Upper lobe of right lung (tissue), 1 donor: ENCODE measurements around the gene DAGLB. TPM values are rescaled to one million over a fixed set of nuclear protein-coding genes. Genes with fewer than 3 reads are reported as not detected.

Source experiments
- ATAC-seq: fragments of 200-7000 bp; cut with Tn5 transposase; one replicate; pipeline ENCODE4 v1.9.1; 2020; ENCODE audit warnings: mild to moderate bottlenecking, moderate library complexity
- DNase-seq: peaks from one replicate; pipeline ENCODE4 v3.0.0-alpha.2; 2020
- H3K27ac ChIP-seq: fragments of 200-600 bp; one replicate; pipeline ENCODE4 v1.8.0; 2022
- H3K27me3 ChIP-seq: fragments of 200-600 bp; one replicate; pipeline ENCODE4 v1.8.0; 2022; ENCODE audit warnings: mild to moderate bottlenecking
- H3K36me3 ChIP-seq: fragments of 200-600 bp; one replicate; pipeline ENCODE4 v1.8.0; 2022
- H3K4me1 ChIP-seq: fragments of 200-600 bp; one replicate; pipeline ENCODE4 v1.8.0; 2022
- H3K4me3 ChIP-seq: fragments of 200-600 bp; one replicate; pipeline ENCODE4 v1.8.0; 2022; ENCODE audit warnings: mild to moderate bottlenecking
- H3K9me3 ChIP-seq: fragments of 200-600 bp; one replicate; pipeline ENCODE4 v1.8.0; 2022
- intact Hi-C: fragments of 100-400 bp; cut with DNase I; formaldehyde crosslinking; loops from one replicate; pipeline ENCODE4 v1.11.0; 2022
- total RNA-seq: library from RNA; stranded (reverse); fragmentation: NEBNext Ultra II Directional; extraction: Animal tissue kit (Norgen Biotek cat#: 25700); gene quantifications from one replicate; pipeline ENCODE4 v1.2.1, GENCODE V29; 2021
- TF ChIP-seq, protein P1 (sequence below): fragments of 200-600 bp; IDR thresholded peaks from one replicate; pipeline ENCODE4 v1.8.0; 2022; ENCODE audit warnings: antibody characterized with exemption
- donor health status: DM: no; HTN: yes; CAD: no; lungs with severe emphysema.

DAGLB gene
- total RNA-seq, 1 donor from 2014 or later, result 34.7 TPM

DNA sequence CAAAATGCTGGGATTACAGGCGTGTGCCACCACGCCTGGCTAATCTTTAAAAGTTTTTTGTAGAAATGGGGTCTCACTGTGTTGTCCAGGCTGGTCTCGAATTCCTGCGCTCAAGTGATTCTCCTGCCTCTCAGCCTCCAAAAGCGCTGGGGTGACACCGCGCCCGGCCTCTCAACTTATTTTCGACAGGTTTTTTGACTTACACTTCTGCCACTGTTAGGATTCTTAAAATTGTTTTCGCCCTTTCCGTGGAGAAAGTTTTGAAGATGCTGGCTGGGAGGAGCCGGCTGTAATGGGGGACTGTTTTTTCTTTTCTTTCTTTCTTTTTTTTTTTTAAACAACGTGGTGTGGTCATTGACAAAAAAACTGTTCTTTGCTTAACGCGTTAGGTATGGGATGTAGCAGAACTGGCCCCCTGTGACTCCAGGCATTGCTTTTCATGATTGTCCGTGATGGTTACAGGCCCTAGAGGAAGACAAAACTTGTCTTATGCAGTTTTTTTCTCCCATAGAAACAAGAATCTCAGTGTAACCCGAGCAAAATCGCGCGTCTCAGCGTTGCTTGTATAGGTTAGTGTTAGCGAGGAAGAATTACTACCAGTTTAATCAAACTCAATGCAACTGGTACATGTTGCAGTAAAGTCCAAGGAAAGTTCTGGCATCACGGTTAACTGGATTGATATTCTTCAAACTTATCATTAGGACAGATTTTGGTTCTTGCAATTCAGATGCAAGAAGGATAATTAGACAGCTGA is 72.2 kb downstream of the DAGLB start:
- TF ChIP-seq, protein P1, sequence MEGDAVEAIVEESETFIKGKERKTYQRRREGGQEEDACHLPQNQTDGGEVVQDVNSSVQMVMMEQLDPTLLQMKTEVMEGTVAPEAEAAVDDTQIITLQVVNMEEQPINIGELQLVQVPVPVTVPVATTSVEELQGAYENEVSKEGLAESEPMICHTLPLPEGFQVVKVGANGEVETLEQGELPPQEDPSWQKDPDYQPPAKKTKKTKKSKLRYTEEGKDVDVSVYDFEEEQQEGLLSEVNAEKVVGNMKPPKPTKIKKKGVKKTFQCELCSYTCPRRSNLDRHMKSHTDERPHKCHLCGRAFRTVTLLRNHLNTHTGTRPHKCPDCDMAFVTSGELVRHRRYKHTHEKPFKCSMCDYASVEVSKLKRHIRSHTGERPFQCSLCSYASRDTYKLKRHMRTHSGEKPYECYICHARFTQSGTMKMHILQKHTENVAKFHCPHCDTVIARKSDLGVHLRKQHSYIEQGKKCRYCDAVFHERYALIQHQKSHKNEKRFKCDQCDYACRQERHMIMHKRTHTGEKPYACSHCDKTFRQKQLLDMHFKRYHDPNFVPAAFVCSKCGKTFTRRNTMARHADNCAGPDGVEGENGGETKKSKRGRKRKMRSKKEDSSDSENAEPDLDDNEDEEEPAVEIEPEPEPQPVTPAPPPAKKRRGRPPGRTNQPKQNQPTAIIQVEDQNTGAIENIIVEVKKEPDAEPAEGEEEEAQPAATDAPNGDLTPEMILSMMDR, result no peak
- no peak for ATAC-seq
- DNase-seq, result no peak
- intact Hi-C loops, result no loop called here
- H3K27me3 ChIP-seq, result no peaks in the 10 kb centered on the region
- no peaks in the 10 kb centered on the region for H3K9me3 ChIP-seq
- peaks cover 9% of the 10 kb centered on the region for H3K36me3 ChIP-seq
- H3K4me1 ChIP-seq, result peaks cover 34% of the 10 kb centered on the region
- peak overlapping the region; percentile 91 for H3K27ac ChIP-seq
- H3K4me3 ChIP-seq, result peak overlapping the region; percentile 61

DNA sequence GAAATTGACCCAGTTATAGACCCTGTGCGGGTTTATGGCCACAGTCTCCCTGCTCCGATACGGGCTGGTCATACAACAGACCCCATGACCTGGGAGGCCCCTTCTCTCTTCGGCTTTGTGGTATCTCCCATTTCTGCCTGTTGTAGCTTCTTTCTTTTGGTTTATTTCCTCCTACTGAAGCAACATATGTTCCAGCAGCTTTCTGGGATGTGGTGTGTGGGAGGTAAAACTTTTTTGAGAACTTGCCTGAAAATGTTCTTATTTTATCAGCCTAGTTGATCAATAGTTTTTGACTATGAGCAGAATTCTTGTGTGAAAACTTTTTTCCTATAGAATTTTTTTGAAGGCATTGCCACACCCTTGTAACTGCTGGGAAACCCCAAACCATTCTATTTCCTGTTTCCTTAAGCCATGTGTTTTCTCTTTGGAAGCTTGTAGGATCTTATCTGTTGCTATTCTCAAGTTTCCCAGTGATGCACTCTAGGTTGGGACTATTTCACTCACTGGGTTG is 80.0 kb downstream of the DAGLB start:
- intact Hi-C loops, result no loop called here
- no peak overlapping the region for H3K27ac ChIP-seq
- TF ChIP-seq, protein P1, result no peak
- H3K36me3 ChIP-seq, result no peaks in the 10 kb centered on the region
- peaks cover 7% of the 10 kb centered on the region for H3K4me1 ChIP-seq
- ATAC-seq (peak; percentile 66), DNase-seq (no peak)
- H3K4me3 ChIP-seq, result no peak overlapping the region
- no peaks in the 10 kb centered on the region for H3K9me3 ChIP-seq
- no peaks in the 10 kb centered on the region for H3K27me3 ChIP-seq

DNA sequence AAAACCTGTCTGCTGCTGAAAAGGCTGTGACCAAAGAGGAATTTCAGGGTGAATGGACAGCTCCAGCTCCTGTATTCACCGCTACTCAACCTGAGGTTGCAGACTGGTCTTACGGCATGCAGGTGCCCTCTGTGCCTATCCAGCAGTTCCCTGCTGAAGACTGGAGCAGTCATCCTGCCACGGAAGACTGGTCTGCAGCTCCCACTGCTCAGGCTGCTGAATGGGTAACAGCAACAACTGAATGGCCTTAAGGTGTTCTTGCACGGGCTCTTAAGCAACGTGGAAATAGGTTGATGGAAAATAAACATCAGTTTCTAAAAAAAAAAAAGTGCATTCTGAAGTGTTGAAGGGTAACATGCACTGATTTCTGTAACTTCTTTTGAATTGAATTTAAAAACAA is 82.3 kb downstream of the DAGLB start:
- H3K36me3 ChIP-seq, result no peaks in the 10 kb centered on the region
- H3K9me3 ChIP-seq, result no peaks in the 10 kb centered on the region
- no peak for DNase-seq
- H3K4me3 ChIP-seq, result no peak overlapping the region
- no peak for ATAC-seq
- H3K4me1 ChIP-seq, result peaks cover 7% of the 10 kb centered on the region
- no peak overlapping the region for H3K27ac ChIP-seq
- no peaks in the 10 kb centered on the region for H3K27me3 ChIP-seq
- TF ChIP-seq, protein P1, result no peak
- intact Hi-C loops, result no loop called here

GRCh38 chr7:6360841-6361240 is 86.9 kb downstream of the DAGLB start:
- H3K27ac ChIP-seq, result no peak overlapping the region
- intact Hi-C loops, result no loop called here
- no peak for DNase-seq
- H3K9me3 ChIP-seq, result no peaks in the 10 kb centered on the region
- H3K4me1 ChIP-seq, result no peaks in the 10 kb centered on the region
- TF ChIP-seq, protein P1, result no peak
- H3K27me3 ChIP-seq, result no peaks in the 10 kb centered on the region
- no peaks in the 10 kb centered on the region for H3K36me3 ChIP-seq
- no peak overlapping the region for H3K4me3 ChIP-seq
- ATAC-seq, result peak; percentile 62

DNA sequence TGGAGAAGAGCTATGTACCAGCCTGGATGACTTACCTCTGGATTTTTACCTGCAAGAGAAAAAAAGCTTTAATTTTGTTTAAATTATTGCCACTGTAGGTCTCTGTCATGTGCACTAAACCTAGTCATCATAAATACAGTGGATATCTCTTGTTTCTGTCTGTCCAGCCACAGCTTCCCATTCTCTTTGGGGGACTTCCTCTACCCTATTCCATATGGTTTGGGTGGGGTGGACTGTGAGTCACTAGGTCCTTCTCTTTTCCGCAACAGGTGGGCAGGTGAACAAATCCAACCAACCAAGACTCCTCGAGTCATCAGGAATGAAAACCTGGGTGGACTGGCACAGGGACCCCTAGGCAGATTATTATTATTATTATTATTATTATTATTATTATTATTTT is 88.0 kb downstream of the DAGLB start:
- H3K4me3 ChIP-seq, result no peak overlapping the region
- no peaks in the 10 kb centered on the region for H3K27me3 ChIP-seq
- intact Hi-C loops, result no loop called here
- no peak for DNase-seq
- no peaks in the 10 kb centered on the region for H3K36me3 ChIP-seq
- H3K27ac ChIP-seq, result no peak overlapping the region
- H3K9me3 ChIP-seq, result no peaks in the 10 kb centered on the region
- no peaks in the 10 kb centered on the region for H3K4me1 ChIP-seq
- ATAC-seq, result peak; percentile 62
- TF ChIP-seq, protein P1, result no peak

Other genes with a start within 250 kb of the DAGLB start
- gene CYTH3, start 175.3 kb downstream of the DAGLB start, total RNA-seq, result 27.5 TPM
- gene FAM220A, start 99.0 kb downstream of the DAGLB start, total RNA-seq, result 10.7 TPM
- 255 TPM for gene RAC1, start 73.4 kb downstream of the DAGLB start, total RNA-seq
- 116 TPM for gene KDELR2, start 36.2 kb upstream of the DAGLB start, total RNA-seq
- 0.46 TPM for gene GRID2IP, start 103.5 kb upstream of the DAGLB start, total RNA-seq
- 54.8 TPM for gene ZDHHC4, start 129.5 kb upstream of the DAGLB start, total RNA-seq
- 37.6 TPM for gene INTS15, start 142.1 kb upstream of the DAGLB start, total RNA-seq
- gene ZNF853, start 167.7 kb upstream of the DAGLB start, total RNA-seq, result 5.2 TPM
- 46.8 TPM for gene ZNF316, start 189.4 kb upstream of the DAGLB start, total RNA-seq